Left ventricle myocardium inferior (tissue), 1 donor: ENCODE data around the gene CHAD. TPM values are rescaled to one million over a fixed set of nuclear protein-coding genes. Genes with fewer than 3 reads are reported as not detected.

Experiments used
- DNase-seq: peaks from one replicate; pipeline ENCODE4 v3.0.0-alpha.2; 2020
- H3K27ac ChIP-seq: fragments of 200-600 bp; replicated peaks from 2 replicates; pipeline ENCODE4 v1.8.0; 2021
- H3K27me3 ChIP-seq: fragments of 200-600 bp; 2 replicates; pipeline ENCODE4 v1.8.0; 2021; ENCODE audit warnings: low read depth
- H3K36me3 ChIP-seq: fragments of 200-600 bp; 2 replicates; pipeline ENCODE4 v1.8.0; 2021
- H3K4me1 ChIP-seq: fragments of 200-600 bp; 2 replicates; pipeline ENCODE4 v1.8.0; 2021
- H3K4me3 ChIP-seq: fragments of 200-600 bp; 2 replicates; pipeline ENCODE4 v1.8.0; 2021; ENCODE audit warnings: mild to moderate bottlenecking, moderate library complexity
- H3K9me3 ChIP-seq: fragments of 200-600 bp; replicated peaks from 2 replicates; pipeline ENCODE4 v1.8.0; 2021
- CTCF ChIP-seq: fragments of 200-600 bp; IDR thresholded peaks from 2 replicates; pipeline ENCODE4 v1.8.0; 2021; ENCODE audit warnings: antibody characterized with exemption, mild to moderate bottlenecking, borderline replicate concordance
- intact Hi-C: fragments of 100-400 bp; cut with micrococcal nuclease; formaldehyde crosslinking; loops from one replicate; pipeline ENCODE4 v1.11.0; 2022
- total RNA-seq: library from RNA; stranded (reverse); fragmentation: NEBNext Ultra II Directional; extraction: Animal tissue kit (Norgen Biotek cat#: 25700); gene quantifications from one replicate; pipeline ENCODE4 v1.2.1, GENCODE V29; 2021
- donor health status: DM: no; HTN: yes; CAD: no; lungs with severe emphysema.

The CHAD gene
- total RNA-seq, 1 donor from 2014 or later, result not detected

- Histone ChIP-seq H3K9me3 (no peaks in the 10 kb centered on the region), H3K4me3 (no peak overlapping the region), H3K36me3 (no peaks in the 10 kb centered on the region), H3K27ac (no peak overlapping the region), H3K27me3 (no peaks in the 10 kb centered on the region), H3K4me1 (no peaks in the 10 kb centered on the region)
- intact Hi-C loops, result no loop called here
- no peak for DNase-seq
- no peak for TF ChIP-seq CTCF
Measured at GRCh38 chr17:50459756-50460155, 8.9 kb downstream of the CHAD start.

- Histone ChIP-seq H3K36me3 (no peaks in the 10 kb centered on the region), H3K9me3 (no peaks in the 10 kb centered on the region), H3K27ac (no peak overlapping the region), H3K4me3 (no peak overlapping the region), H3K4me1 (no peaks in the 10 kb centered on the region), H3K27me3 (no peaks in the 10 kb centered on the region)
- TF ChIP-seq CTCF, result no peak
- intact Hi-C loops, result no loop called here
- no peak for DNase-seq
Measured at GRCh38 chr17:50458701-50459676, 9.7 kb downstream of the CHAD start.

GRCh38 chr17:50458270-50458669, 10.4 kb downstream of the CHAD start:
- intact Hi-C loops, result no loop called here
- DNase-seq, result no peak
- H3K9me3 ChIP-seq, result no peaks in the 10 kb centered on the region
- no peak overlapping the region for H3K27ac ChIP-seq
- no peaks in the 10 kb centered on the region for H3K4me1 ChIP-seq
- no peaks in the 10 kb centered on the region for H3K27me3 ChIP-seq
- H3K36me3 ChIP-seq, result no peaks in the 10 kb centered on the region
- H3K4me3 ChIP-seq, result no peak overlapping the region
- TF ChIP-seq CTCF, result no peak

- no peaks in the 10 kb centered on the region for H3K36me3 ChIP-seq
- TF ChIP-seq CTCF, result no peak
Measured at GRCh38 chr17:50457621-50458020, 11.1 kb downstream of the CHAD start.

GRCh38 chr17:50453901-50454300, 14.8 kb downstream of the CHAD start:
- Histone ChIP-seq H3K9me3 (no peaks in the 10 kb centered on the region), H3K27ac (no peak overlapping the region), H3K27me3 (no peaks in the 10 kb centered on the region), H3K36me3 (no peaks in the 10 kb centered on the region), H3K4me1 (no peaks in the 10 kb centered on the region), H3K4me3 (no peak overlapping the region)
- no peak for DNase-seq
- TF ChIP-seq CTCF, result no peak
- intact Hi-C loops, result no loop called here

More at GRCh38 chr17:50457621-50458020, 11.1 kb downstream of the CHAD start:
- no peaks in the 10 kb centered on the region for H3K4me1 ChIP-seq
- no peak overlapping the region for H3K4me3 ChIP-seq
- H3K27ac ChIP-seq, result no peak overlapping the region
- no peak for DNase-seq
- no peaks in the 10 kb centered on the region for H3K9me3 ChIP-seq
- intact Hi-C loops, result no loop called here
- H3K27me3 ChIP-seq, result no peaks in the 10 kb centered on the region
